GM19239 (cell line): ENCODE measurements around the gene GANAB.
"Not testable (repeated sequence)": the region's sequence is repeated elsewhere in the genome, so short reads cannot be mapped to it uniquely, and the experiment has no call there.

Source experiments
- DNase-seq: peaks from one replicate; pipeline ENCODE4 v3.0.0; 2011; ENCODE audit warnings: low spot score; ENCODE audit not compliant: insufficient read length
- FAIRE-seq: peaks from 2 replicates; lab custom pipeline; 2011; peaks lifted over from hg19 to GRCh38; lab: Jason Lieb, UNC

The GANAB gene

DNA sequence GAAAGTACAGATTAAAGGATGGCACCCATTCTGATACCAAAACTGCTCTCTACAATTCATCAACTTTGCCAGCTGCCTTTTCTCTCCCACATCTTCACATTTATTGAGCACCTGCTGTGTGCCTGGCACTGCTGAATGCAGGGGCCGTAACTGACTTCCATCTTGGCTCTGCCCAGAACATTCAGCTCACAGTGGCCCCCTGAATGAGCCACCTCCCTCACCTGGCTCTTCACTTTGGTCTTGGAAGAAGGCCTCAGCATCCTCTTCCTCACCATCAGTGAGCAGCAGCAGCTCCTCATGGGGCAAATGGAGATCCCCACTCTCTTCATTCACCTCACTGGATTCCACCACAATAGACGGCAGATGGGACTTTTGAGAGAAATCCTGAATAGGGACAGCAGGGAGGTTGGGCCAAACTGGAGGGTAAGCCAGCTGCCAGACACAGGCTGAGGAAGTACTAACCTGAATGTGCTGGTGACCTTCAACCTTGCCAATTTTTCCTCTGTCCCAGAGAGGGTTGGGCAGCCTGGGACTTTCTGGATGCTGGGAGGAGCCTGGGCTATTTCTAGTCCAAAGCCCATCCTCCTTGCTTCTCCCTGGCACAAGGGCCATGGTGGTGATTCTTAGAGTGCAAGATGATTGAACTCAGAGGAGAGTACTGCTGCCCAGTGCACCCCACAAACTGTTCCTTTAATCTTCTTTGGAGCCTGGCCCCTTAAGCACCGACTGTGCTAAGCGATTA, 23.2 kb upstream of the GANAB start:
- FAIRE-seq (no peak), DNase-seq (no peak)

DNA sequence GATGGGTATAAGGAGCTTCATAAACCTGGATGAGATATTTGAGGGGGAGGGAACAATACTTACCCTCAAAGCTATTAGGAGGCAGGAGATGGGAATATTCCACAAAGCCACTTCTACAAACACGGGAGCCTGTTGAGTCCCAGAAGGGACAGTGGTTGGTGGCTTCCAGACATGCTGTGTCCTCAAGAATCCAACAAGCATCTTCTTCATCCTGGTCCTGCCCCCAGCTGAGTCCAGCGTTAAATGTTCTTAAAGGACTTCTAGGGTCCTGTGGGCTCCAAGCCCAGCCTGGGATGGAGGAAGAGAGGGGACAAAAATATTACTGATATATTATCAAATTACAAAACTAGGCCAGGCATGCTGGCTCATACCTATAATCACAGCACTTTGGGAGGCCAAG, 21.0 kb upstream of the GANAB start:
- FAIRE-seq (no peak), DNase-seq (no peak)

DNA sequence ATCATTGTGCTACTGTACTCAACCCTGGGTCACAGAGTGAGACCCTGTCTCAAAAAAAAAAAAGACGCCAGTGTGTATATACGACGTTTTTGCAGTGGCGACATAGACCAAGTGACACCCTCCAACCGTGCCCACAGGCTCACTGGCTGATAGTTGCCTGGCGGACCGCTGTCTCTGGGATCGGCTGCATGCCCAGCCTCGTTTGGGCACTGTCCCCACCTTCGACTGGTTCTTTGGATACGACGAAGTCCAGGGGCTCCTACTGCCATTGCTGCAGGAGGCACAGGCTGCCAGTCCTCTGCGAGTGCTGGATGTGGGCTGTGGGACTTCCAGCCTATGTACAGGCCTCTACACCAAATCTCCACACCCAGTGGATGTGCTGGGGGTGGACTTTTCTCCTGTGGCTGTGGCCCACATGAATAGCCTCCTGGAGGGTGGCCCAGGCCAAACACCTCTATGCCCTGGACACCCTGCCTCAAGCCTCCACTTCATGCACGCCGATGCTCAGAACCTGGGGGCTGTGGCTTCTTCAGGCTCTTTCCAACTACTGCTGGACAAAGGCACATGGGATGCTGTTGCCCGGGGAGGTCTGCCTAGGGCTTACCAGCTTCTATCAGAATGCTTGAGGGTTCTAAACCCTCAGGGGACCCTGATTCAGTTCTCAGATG, 20.0 kb upstream of the GANAB start:
- no peak for DNase-seq

DNA sequence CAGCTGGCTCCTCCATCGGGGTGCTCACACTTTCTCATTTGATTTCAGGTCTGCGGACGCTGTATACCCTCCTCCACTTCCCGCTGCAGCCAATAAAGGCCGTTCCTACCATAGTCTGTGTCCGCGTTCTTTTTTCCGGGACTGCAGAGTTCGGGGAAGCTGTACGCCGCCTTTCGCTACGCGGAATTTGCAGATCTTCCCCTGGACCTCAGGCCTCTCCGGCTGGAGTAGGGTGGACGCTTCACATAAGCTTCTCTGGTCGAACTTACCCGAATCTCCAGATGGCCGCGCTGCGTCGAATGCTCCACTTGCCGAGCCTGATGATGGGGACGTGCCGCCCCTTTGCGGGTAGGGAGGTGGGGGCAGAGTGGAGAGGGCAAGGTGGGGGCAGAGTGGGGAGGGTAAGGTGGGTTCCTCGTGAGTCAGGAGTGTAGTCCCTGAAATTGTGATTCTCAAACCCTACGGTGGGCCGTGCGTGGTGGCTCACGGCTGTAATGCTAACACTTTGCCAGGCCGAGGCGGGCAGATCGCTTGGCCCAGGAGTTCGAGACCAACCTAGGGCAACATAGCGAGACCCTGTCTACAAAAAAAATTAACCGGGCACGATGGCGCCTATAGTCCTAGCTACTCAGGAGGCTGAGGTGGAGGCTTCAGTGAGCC, 19.3 kb upstream of the GANAB start:
- FAIRE-seq (no peak), DNase-seq (no peak)

More for the DNA sequence above, 20.0 kb upstream of the GANAB start:
- no peak for FAIRE-seq

DNA sequence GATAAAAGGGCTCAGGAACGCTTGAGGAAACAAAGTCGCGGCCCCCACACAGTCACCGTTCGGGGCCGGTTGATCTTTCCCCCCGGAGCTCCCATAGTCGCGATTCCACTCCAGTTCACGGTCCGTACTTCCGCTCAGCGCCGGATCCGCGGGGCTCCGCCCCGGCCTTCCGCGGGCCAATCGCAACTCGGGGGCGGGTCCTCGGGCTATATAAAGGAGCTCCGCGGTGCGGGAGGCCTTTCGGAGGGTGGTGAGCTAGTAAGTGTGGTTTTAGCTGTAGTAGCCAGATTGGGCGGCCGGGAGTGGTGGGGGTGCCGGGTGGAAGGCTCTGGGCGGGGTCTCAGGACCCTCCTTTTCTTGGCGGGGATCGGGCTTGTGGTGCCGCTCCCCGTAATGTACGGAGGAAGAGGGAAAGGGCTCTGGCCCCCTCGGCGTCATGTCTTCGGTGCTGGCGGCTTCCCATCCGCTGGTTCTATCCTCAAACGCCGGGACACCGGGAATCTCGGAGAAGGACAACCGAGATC, 18.7 kb upstream of the GANAB start, which contains the start of the genes C11orf98 and CSKMT:
C11orf98 (minus strand) TSS at position 136 of the 524 bp plus-strand sequence; CDS start at position 95, 41 bp downstream.
CSKMT (plus strand) TSS at position 238 of the 524 bp plus-strand sequence. CDS start 568 bp downstream, outside the sequence.
- peak; percentile 85 for DNase-seq
- peak; percentile 74 for FAIRE-seq

DNA sequence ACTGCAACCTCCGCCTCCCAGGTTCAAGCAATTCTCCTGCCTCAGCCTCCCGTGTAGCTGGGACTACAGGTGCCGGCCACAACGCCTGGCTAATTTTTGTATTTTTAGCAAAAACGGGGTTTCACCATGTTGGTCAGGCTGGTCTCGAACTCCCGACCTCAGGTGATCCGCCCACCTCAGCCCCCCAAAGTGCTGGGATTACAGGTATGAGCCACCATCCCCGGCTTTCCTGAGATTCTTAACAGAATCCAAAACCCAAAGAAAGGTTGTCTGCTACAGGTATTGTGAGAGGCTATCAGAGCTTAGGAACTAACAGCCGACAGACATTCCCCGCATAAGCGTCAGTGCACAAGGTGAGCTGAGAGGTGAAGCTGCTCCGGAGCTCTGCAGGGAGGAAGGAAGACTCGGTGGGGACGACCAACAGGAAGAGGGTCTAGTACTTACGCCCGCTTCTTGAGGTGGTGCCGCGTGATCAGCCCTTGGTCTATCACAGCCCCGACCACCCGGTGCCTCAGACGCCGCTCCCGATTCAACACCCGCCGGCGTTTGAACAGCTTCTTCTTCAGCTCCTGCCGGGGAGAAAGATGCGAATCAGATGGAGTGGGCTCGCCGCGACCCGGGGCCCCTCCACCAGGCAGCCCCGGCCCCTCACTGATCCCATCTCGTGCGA, 18.1 kb upstream of the GANAB start:
- DNase-seq, result peak; percentile 65
- FAIRE-seq, result peak; percentile 35

DNA sequence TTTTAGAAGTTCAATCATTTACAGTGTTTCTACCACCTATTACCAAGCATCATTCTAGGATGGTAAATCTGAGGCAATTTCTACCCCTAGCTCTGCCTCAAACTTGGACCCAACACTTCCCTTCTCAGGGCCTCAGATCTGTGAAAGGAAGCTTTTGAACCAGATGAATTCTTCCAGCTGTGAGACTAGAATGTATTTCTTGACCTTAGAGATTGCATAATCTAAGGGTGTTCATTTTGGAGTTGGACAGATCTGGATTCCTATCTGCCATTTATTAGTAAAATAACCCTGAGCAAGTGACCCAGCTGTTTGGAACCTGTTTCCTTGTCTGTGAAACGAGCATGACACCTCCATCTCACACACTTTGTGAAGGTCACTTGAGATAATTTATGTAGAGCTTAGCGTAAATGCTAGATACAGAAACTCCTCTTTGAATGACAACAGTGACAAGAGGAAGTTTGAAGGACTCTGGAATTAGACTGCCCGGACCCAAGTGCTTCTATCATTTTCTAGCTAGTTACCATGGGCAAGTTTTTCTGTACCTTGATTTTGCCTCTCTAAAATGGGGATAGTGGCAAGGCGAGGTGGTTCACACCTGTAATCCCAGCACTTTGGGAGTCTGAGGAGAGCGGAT, 10.5 kb upstream of the GANAB start:
- FAIRE-seq, result no peak
- no peak for DNase-seq

DNA sequence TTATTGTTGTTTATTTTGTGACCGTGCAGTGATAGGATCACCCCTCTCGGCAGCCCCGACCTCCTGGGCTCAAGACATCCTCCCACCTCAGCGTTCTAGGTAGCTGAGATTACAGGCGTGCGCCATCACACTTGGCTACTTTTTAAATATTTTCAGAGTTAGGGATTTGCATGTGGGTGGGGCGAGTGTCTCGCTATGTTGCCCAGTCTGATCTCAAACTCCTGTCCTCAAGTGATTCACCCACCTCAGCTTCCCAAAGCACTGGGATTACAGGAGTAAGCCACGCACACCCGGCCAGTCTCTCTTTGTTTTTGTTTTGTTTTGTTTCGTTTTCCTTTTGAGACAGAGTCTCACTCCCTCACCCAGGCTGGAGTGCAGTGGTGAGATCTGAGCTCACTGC, 7.9 kb upstream of the GANAB start:
- no peak for FAIRE-seq
- no peak for DNase-seq

DNA sequence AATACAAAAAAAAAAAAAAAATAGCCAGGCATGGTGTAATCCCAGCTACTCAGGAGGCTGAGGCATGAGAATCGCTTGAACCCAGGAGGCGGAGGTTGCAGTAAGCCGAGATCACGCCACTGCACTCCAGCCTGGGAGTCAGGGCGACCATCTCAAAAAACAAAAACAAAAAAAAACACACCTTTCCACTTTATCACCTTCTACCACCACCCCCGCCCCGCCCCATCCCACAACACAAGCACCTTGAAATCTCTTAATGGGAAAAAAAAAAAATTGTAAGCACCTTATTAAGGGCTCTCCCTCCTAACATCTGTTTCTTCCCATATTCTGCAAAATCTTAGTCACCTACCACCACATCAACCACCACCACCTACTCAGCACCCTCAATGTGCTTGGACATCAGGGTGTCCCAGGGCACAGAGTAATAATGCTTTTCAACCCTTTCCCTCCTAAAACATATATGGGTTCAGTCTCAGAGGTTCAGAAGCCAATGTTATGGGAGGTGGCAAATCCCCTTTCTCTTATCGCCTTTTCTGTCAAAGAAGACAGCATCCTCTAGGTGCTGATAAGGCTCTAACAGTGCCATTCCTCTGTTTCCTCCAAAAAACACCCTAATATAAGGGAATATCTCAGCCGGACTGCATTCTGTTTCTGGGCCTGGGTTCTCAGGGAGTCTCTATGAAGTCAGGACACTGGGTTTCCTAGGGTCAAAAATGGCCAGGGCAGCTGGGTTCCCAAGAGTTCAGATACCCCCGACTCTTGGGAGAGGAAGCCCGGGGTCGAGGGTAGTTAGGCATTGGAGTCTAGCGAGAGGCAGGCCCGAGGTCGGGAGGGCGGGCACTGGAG, 6.0 kb upstream of the GANAB start:
- FAIRE-seq (peak; percentile 84), DNase-seq (no peak)

DNA sequence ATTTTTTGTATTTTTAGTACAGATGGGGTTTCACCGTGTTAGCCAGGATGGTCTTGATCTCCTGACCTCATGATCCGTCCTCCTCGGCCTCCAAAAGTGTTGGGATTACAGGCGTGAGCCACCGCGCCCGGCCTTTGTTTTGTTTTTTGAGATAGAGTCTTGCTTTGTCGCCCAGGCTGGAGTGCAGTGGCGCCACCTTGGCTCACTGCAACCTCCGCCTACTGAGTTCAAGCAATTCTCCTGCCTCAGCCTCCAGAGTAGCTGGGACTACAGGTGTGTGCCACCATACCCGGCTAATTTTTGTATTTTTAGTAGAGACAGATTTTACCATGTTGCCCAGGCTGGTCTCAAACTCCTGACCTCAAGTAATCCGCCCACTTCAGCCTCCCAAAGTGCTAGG, 3.9 kb upstream of the GANAB start:
- DNase-seq, FAIRE-seq: not testable (repeated sequence)

DNA sequence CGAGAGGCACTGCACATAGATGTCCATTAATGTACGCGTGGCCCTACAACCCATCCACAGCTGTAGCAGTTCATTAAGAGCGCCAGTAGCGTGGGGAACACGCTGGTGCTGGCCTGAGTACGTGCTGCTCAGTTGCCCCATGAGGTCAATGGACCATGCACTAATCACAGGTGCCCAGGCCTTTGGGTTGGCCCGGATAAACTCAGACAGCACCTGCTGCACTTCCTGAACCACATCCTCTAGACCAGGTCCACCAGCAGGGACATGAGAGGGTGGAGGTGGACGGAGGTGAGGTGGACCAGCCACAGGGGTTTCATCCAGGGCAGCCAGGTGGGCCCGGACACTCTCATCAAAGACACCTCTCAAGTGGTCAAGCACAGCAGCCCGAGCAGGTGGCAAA, 3.1 kb upstream of the GANAB start:
- DNase-seq (no peak), FAIRE-seq (no peak)

DNA sequence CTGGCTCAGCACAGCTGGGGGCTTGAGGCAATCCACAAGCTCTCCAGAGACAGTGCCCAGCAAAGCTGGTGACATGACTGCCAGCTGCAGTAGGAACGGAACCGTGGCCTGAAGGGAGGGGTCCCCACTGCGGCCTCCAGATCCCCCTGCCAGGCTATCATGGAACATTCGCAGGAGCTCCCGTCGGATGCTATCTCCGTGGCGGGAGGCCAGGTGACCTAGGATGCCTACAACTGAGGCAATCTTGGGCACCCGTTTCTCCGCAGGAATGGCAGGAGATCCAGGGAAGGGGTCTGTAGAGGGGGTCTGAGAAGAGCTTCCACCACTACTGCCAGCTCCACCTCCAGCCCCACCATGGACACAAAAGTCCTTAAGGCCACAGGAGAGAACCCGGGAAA, 2.6 kb upstream of the GANAB start:
- DNase-seq (no peak), FAIRE-seq (no peak)

DNA sequence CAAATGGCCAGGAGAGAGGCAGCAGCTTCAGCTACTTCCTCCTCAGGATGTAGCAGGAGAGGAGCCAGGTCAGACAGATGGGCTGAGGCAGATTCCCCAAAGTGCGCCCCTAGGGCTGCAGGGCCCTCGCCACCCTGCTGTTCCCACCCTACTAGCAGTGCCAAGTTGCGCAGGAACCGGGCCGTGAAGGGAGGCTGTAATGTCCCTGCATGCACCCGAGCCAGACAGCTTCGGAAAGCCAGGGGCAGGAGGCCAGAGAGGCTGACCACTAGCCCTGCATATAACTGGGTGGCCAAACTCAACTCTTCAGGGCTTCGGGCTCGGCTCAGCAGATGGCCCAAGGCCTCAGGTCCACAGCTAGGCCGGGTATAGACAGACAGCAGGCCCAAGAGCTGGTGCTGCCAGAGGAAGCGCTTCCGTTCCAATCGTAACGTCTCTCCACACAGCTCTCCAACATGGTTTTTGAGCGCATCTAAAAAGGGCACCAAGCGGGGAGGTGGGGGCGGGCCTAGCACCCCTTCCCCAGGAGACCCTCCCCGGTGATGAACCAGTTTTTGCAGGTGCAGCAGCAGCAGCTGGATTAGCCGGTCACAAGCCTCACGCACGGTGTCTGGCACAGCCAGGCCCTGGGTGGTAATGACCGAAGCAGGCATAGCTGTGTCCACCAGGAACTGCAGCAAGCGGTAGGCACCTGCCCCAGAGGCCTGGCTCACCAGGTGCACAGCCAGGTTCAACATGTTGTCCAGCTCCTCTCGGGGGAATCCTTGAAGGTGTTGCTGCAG, 2.0 kb upstream of the GANAB start:
- no peak for DNase-seq
- no peak for FAIRE-seq

DNA sequence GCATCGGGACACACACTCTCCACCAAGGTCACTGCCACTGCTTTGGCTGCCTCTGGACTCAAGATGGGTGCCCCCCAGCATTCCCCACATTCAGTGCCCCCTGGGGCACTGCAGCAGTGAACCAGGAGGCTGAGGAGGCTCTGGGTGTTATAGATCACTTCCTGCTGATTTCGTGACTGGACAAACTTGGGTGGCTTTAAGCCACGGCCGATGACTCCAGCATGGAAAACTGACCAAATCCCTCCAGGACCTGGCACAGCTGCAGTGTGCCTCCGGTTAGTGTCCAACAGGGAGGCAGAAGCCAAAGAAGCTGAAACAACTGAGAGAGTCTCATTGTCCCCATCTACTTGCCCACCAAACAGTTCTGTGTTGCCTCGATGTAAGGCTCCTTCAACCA, 1.2 kb upstream of the GANAB start:
- FAIRE-seq, result no peak
- no peak for DNase-seq

DNA sequence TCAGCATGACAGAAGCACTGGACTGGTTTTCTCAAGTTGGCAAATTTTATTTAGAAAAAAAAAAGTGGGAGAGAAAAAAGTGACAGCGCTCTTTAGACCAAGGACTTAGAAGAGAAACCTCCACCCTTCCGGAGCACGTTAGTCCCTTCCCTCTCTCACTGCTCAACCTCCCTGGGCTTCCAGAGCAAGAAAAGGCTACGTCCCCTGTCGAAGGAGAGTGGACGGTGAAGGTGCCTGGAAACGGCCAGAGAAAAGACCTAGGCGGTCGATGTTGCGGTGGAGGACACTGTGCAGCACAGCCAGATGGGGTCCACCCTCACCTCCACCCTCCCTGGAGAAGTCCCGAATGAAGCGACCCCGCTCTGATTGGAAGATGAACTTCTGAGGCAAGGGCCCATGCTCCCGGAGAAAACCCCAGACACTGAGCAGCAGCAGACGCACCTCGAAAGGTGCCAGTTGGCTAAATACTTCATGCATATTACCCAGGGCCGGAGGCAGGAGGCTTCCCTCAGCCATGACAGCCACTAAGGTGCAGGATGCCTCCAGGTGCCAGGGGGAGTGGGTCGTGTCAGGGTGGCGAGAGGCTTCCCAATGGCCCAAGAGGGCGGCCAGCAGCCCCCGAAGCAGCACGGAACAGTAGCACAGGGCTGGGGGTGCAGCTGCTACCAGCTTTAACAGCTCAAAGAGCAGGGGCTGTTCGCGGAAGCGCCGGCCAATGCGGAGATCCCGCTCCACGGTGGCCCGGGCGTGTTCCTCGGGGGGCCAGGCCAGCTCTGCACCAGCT, 604 bp upstream of the GANAB start:
- DNase-seq (no peak), FAIRE-seq (no peak)

DNA sequence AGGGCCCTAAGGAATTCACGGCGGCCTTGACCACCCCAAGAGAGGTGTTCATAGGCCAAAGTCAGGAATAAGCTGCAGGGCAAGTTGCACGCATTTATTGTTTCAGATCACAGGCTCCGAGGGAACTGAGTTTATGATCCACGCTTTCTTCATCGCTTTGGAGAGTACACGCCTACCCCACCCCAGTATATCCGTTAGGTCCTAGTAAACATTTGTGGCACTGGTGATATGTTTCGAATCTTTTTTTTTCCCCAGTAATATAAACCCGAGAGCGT, 805 bp downstream of the GANAB start:
- FAIRE-seq (peak; percentile 69), DNase-seq (no peak)

DNA sequence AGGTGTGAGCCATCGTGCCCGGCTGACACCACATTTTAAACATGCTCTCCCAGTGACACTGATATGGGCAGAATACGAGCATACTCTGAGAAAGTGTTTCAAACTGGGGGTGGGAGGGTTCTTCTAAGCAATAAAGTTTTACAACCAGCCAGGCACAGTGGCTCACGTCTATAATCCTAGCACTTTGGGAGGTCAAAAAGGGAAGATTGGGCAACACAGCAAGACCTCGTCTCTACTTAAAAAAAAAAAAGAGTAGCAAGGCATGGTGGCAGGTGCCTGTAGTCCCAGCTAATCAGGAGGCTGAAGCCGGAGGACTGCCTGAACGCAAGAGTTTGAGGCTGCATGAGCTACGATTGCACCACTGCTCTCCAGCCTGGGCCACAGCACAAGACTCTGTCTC, 2.2 kb downstream of the GANAB start:
- DNase-seq, result no peak
- FAIRE-seq, result no peak

DNA sequence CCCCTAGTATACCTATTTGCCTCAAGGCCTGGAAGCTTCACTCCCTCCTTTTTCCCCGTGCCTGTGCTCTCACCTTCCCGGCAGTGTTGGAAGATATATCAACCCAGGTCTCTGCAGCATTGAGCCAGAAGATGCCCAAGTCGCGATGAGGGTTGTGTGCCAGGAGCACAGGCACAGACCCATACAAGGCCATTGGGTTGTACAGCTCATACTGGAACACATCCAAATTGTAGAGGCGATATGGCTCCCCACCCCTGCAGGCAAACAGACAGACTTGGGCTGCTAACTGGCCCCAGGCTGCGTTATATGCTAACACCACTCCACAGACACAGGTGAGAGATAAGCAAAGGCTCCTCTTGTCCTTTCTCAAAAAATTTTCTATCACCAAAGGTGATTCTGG, 13.9 kb downstream of the GANAB start:
- FAIRE-seq, result no peak
- no peak for DNase-seq
